Measurements from ENCODE around the gene EXD1. TPM values are rescaled to one million over a fixed set of nuclear protein-coding genes. Genes with fewer than 3 reads are reported as not detected.
"Not testable (repeated sequence)": the region's sequence is repeated elsewhere in the genome, so short reads cannot be mapped to it uniquely, and the experiment has no call there.

EXD1 gene
- total RNA-seq, 4 donors from 2014 or later, result not detected

DNA sequence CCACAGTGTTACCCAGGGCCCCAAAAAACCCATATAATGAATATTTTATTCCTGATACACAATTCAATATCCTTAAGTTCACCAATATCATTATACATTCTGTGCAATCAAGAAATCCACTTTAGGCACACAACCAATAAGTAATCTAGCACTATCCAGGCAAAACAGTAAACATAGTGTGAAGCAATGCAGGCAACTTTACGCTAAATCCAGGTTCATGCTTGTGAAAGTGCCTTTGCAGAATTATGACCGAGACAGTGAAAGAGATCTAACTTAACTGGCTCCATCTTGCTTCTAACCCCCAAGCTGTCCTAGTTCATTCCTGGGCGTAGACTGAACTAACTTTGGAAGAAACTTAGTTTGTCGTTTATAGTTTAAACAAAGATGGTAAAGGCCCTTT is 80.3 kb downstream of the EXD1 start:
- H3K4me1 ChIP-seq, result peaks cover 0 to 3% (median 0%) of the 10 kb centered on the region in 3 donors
- H3K4me3 ChIP-seq, result no peak overlapping the region
- no peak for DNase-seq
- no peak for TF ChIP-seq POLR2A (IDR thresholded peaks at IDR 0.05)
- no peak for TF ChIP-seq CTCF (IDR thresholded peaks at IDR 0.05)
- peaks cover 0 to 3% (median 0%) of the 10 kb centered on the region in 4 donors for H3K27me3 ChIP-seq
- intact Hi-C loops (cut with DNase I), result no loop called here
- H3K9me3 ChIP-seq, result no peaks in the 10 kb centered on the region
- no peaks in the 10 kb centered on the region for H3K36me3 ChIP-seq
- H3K27ac ChIP-seq, result peak overlapping the region in 1 of 4 donors; percentile 22
- WGBS, 2 donors, result 59 to 72% methylated on average over 4 of the region's 4 CpGs

- TF ChIP-seq POLR2A (IDR thresholded peaks at IDR 0.05), result no peak
- no peak for TF ChIP-seq CTCF (IDR thresholded peaks at IDR 0.05)
- H3K36me3 ChIP-seq, result no peaks in the 10 kb centered on the region
- H3K4me3 ChIP-seq, result no peak overlapping the region
- WGBS, 2 donors, result 58 to 65% methylated on average over 2 of the region's 2 CpGs
- H3K27ac ChIP-seq, result no peak overlapping the region
- peaks cover 0 to 3% (median 0%) of the 10 kb centered on the region in 3 donors for H3K4me1 ChIP-seq
- no peak for DNase-seq
- no peaks in the 10 kb centered on the region for H3K27me3 ChIP-seq
- intact Hi-C loops (cut with DNase I), result no loop called here
- H3K9me3 ChIP-seq, result no peaks in the 10 kb centered on the region
Measured at GRCh38 chr15:41148065-41148464, 82.5 kb downstream of the EXD1 start.

GRCh38 chr15:41139619-41140018 is 90.9 kb downstream of the EXD1 start:
- Histone ChIP-seq H3K27ac (no peak overlapping the region), H3K4me1 (peaks cover 0 to 12% (median 0%) of the 10 kb centered on the region in 3 donors), H3K36me3 (no peaks in the 10 kb centered on the region), H3K4me3 (no peak overlapping the region), H3K27me3 (no peaks in the 10 kb centered on the region), H3K9me3 (no peaks in the 10 kb centered on the region)
- intact Hi-C loops (cut with DNase I), result no loop called here
- 73 to 92% methylated on average over 5 of the region's 5 CpGs for WGBS, 2 donors
- DNase-seq, result no peak
- TF ChIP-seq CTCF (IDR thresholded peaks at IDR 0.05) (no peak), POLR2A (IDR thresholded peaks at IDR 0.05) (no peak)

GRCh38 chr15:41139112-41139511 is 91.4 kb downstream of the EXD1 start:
- H3K4me3 ChIP-seq; DNase-seq; intact Hi-C loops (cut with DNase I); H3K36me3 ChIP-seq; H3K27ac ChIP-seq; H3K9me3 ChIP-seq; H3K27me3 ChIP-seq: not testable (repeated sequence)
- peaks cover 0 to 12% (median 0%) of the 10 kb centered on the region in 3 donors for H3K4me1 ChIP-seq
- 31 to 63% methylated on average over 7 of the region's 7 CpGs for WGBS, 2 donors

GRCh38 chr15:41135580-41135979 is 95.0 kb downstream of the EXD1 start:
- H3K27ac ChIP-seq; H3K36me3 ChIP-seq; H3K9me3 ChIP-seq; H3K27me3 ChIP-seq; DNase-seq; intact Hi-C loops (cut with DNase I); H3K4me3 ChIP-seq: not testable (repeated sequence)
- WGBS, 2 donors, result 56 to 81% methylated on average over 6 of the region's 6 CpGs
- peaks cover 0 to 12% (median 0%) of the 10 kb centered on the region in 3 donors for H3K4me1 ChIP-seq

DNA sequence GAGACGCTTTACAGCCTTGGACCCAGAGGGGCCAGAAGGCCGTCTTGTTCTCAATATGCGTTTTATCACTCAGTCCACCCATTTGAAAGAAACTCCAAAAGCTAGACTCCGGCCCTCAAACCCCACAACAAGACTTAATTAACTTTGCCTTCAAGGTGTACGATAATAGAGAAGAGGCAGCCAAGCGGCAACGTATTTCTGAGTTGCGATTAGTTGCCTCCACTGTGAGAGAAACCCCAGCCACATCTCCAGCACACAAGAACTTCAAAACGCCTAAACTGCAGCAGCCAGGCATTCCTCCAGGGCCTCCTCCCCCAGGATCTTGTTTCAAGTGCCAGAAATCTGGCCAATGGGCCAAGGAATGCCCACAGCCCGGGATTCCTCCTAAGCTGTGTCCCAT is 97.1 kb downstream of the EXD1 start:
- no peaks in the 10 kb centered on the region for H3K9me3 ChIP-seq
- H3K36me3 ChIP-seq, result no peaks in the 10 kb centered on the region
- H3K27ac ChIP-seq, result no peak overlapping the region
- intact Hi-C loops (cut with DNase I), result no loop called here
- 69 to 81% methylated on average over 9 to 10 of the region's 10 CpGs for WGBS, 2 donors
- H3K27me3 ChIP-seq, result no peaks in the 10 kb centered on the region
- DNase-seq, result no peak
- TF ChIP-seq CTCF (IDR thresholded peaks at IDR 0.05) (no peak), POLR2A (IDR thresholded peaks at IDR 0.05) (no peak)
- peaks cover 0 to 5% (median 0%) of the 10 kb centered on the region in 3 donors for H3K4me1 ChIP-seq
- no peak overlapping the region for H3K4me3 ChIP-seq

Other genes starting within 250 kb of the EXD1 start
- gene INO80, start 114.5 kb downstream of the EXD1 start, total RNA-seq, result 10 to 100 TPM; 15.2 to 24.8 (median 22.3) TPM
- 100 to 1,000 TPM; 115 to 241 (median 160) TPM for gene CHP1, start 511 bp upstream of the EXD1 start, total RNA-seq
- gene OIP5, start 101.8 kb upstream of the EXD1 start, total RNA-seq, result 10 to 100 TPM in 2 of 4 donors, 1 to 10 TPM in 2; 2.7 to 16.3 (median 7.3) TPM
- gene NUSAP1, start 102.1 kb upstream of the EXD1 start, total RNA-seq, result 10 to 100 TPM; 26.5 to 47.7 (median 37.6) TPM
- gene NDUFAF1, start 171.7 kb upstream of the EXD1 start, total RNA-seq, result 10 to 100 TPM in 3 of 4 donors, 1 to 10 TPM in 1; 9.4 to 26.9 (median 15.0) TPM
- gene RTF1, start 186.3 kb upstream of the EXD1 start, total RNA-seq, result 10 to 100 TPM; 23.3 to 41.6 (median 33.6) TPM

Data from esophagus squamous epithelium (tissue), 5 donors.